Aorta (tissue), 5 donors: ENCODE measurements around the gene NFAT5. TPM values are rescaled to one million over a fixed set of nuclear protein-coding genes. Genes with fewer than 3 reads are reported as not detected.

ENCODE experiments used
- ATAC-seq: fragments of 200-7000 bp; cut with Tn5 transposase; one replicate; pipeline ENCODE4 v1.9.1; 2022; ENCODE audit warnings: moderate library complexity; ENCODE audit not compliant: low FRiP score
- DNase-seq, 2 donors: peaks; one replicate each; pipeline ENCODE4 v3.0.0-alpha.2; 2020
- H3K27ac ChIP-seq, 2 donors: one replicate each; pipeline ENCODE4 v1.5.1; 2013; ENCODE audit warnings: low read length in 2 of 2, mild to moderate bottlenecking in 2 of 2, moderate library complexity in 2 of 2, control low read depth in 1 of 2, inconsistent platforms in 1 of 2, low read depth in 1 of 2
- H3K27me3 ChIP-seq, 2 donors: one replicate each; pipeline ENCODE4 v1.6.1; 2013; ENCODE audit warnings: control low read depth in 1 of 2, low read length in 1 of 2, mild to moderate bottlenecking in 1 of 2, moderate library complexity in 1 of 2; ENCODE audit not compliant: insufficient read depth in 2 of 2, control insufficient read depth in 1 of 2
- H3K36me3 ChIP-seq, 2 donors: one replicate each; pipeline ENCODE4 v1.6.1; 2013; ENCODE audit warnings: control low read depth in 1 of 2, low read length in 1 of 2, mild to moderate bottlenecking in 1 of 2; ENCODE audit not compliant: insufficient read depth in 2 of 2, control insufficient read depth in 1 of 2
- H3K4me1 ChIP-seq, 2 donors: one replicate each; pipeline ENCODE4 v1.6.1; 2013; ENCODE audit warnings: low read length in 2 of 2, control low read depth in 1 of 2, mild to moderate bottlenecking in 1 of 2, moderate library complexity in 1 of 2; ENCODE audit not compliant: insufficient read depth in 2 of 2, control insufficient read depth in 1 of 2
- H3K4me3 ChIP-seq, 2 donors: one replicate each; pipeline ENCODE4 v1.5.1; 2013; ENCODE audit warnings: low read length in 2 of 2, control low read depth in 1 of 2, mild to moderate bottlenecking in 1 of 2
- H3K9me3 ChIP-seq: one replicate; pipeline ENCODE4 v1.6.1; 2013; ENCODE audit warnings: mild to moderate bottlenecking, low read length; ENCODE audit not compliant: control insufficient read depth
- WGBS, 2 donors: extraction: QIAGEN DNeasy Blood & Tissue Kit; methylation state at CpG; one replicate each; pipeline ENCODE4 v1.1.7; 2013; 5-methylcytosine and 5-hydroxymethylcytosine counted together
- intact Hi-C, 2 donors: fragments of 100-400 bp; cut with DNase I; formaldehyde crosslinking; loops; one replicate each; pipeline versions ENCODE4 v1.14.2 to v1.15.0; 2022
- polyA plus RNA-seq, 2 donors: library from polyadenylated mRNA; stranded (reverse); fragments of 200-250 nt; gene quantifications; one replicate each; pipeline ENCODE4 v1.2.3, GENCODE V29; 2013
- total RNA-seq, 2 donors: library from RNA; stranded (reverse); fragmentation: NEBNext Ultra II Directional; extraction: Animal tissue kit (Norgen Biotek cat#: 25700); gene quantifications; one replicate each; pipeline ENCODE4 v1.2.1, GENCODE V29; 2021
- donor health status: healthy with polysubstance abuse.
- donor health status: Bipolar disorder and iron deficiency.
- donor health status: DM: no; HTN: no; CAD: no.
- donor health status: DM: no; HTN: no; CAD: no.
- donor health status: DM: yes; HTN: yes; CAD: no.

The NFAT5 gene
- total and polyA plus RNA-seq, 4 donors: 2.1 to 94.6 (median 36.4) TPM

DNA sequence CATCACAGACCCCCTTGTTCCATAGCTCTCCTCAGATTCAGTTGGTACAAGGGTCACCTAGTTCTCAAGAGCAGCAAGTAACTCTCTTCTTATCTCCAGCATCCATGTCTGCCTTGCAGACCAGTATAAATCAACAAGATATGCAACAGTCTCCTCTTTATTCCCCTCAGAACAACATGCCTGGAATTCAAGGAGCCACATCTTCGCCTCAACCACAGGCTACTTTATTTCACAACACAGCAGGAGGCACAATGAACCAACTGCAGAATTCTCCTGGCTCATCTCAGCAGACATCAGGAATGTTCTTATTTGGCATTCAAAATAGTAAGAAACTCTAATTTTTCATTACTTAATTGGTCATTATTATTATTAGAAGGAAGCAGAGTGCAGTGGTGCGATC is 128.2 kb downstream of the NFAT5 start:
- 99 to 100% methylated on average over 2 of the region's 2 CpGs for WGBS, 2 donors
- intact Hi-C loops: no loop called here
- no peak for ATAC-seq
- no peak overlapping the region for H3K4me3 ChIP-seq
- H3K36me3 ChIP-seq: peaks cover 11 to 14% of the 10 kb centered on the region in 2 donors
- H3K27me3 ChIP-seq: no peaks in the 10 kb centered on the region
- no peak overlapping the region for H3K27ac ChIP-seq
- no peaks in the 10 kb centered on the region for H3K9me3 ChIP-seq
- no peak for DNase-seq
- H3K4me1 ChIP-seq: no peaks in the 10 kb centered on the region

DNA sequence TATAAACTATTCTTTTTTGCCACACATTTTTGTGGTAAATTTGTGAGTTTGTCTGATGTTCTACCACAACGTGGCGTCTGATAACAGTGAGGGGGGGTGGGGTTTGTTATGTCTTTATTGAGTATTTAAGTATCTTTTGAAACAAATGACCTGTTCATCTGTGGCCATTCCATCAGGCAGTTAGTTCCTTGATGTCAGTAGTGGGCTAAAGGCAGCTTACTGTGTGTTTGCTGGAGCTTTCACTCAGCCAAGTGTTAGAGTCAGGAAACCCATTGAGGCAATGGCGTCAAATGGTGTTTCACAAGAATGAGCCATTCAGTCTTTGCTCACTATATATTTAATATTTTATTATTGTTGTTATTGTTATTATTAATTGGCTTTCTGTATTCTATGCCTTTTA is 132.6 kb downstream of the NFAT5 start:
- DNase-seq: no peak
- 88 to 90% methylated on average over 3 of the region's 3 CpGs for WGBS, 2 donors
- H3K4me3 ChIP-seq: no peak overlapping the region
- no peaks in the 10 kb centered on the region for H3K4me1 ChIP-seq
- intact Hi-C loops: no loop called here
- H3K36me3 ChIP-seq: peaks cover 2 to 4% of the 10 kb centered on the region in 2 donors
- H3K9me3 ChIP-seq: no peaks in the 10 kb centered on the region
- no peak for ATAC-seq
- no peaks in the 10 kb centered on the region for H3K27me3 ChIP-seq
- no peak overlapping the region for H3K27ac ChIP-seq

- intact Hi-C loops: no loop called here
- WGBS, 2 donors: 90 to 95% methylated on average over 1 of the region's 1 CpG
- Histone ChIP-seq H3K4me3 (no peak overlapping the region), H3K36me3 (no peaks in the 10 kb centered on the region), H3K4me1 (no peaks in the 10 kb centered on the region), H3K27me3 (no peaks in the 10 kb centered on the region), H3K27ac (no peak overlapping the region), H3K9me3 (no peaks in the 10 kb centered on the region)
- ATAC-seq (no peak), DNase-seq (no peak)
Observed at GRCh38 chr16:69699915-69700314, 134.1 kb downstream of the NFAT5 start.

DNA sequence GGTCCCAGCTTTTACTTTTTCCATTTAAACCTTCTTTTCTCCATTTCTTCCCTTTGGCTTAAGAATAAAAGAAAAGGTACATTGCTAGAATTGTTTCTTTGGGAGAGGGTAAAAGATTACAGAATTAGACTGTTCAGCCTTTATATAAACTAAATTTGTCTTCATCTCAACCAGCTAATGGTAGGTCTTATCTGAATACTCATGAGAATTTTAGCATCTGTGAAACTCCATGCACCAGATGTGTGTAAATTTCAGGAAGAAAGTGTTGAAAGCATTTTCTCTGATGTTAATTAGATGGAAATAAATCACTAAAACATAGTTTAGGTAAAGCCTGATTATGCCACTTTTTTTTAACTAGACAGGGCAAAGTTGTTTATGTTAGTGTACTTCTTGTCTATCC is 135.7 kb downstream of the NFAT5 start:
- H3K36me3 ChIP-seq: no peaks in the 10 kb centered on the region
- no peak overlapping the region for H3K27ac ChIP-seq
- no peak for ATAC-seq
- H3K4me1 ChIP-seq: no peaks in the 10 kb centered on the region
- no peak overlapping the region for H3K4me3 ChIP-seq
- intact Hi-C loops: no loop called here
- no peaks in the 10 kb centered on the region for H3K9me3 ChIP-seq
- no peaks in the 10 kb centered on the region for H3K27me3 ChIP-seq
- DNase-seq: no peak

- H3K4me3 ChIP-seq: no peak overlapping the region
- no peaks in the 10 kb centered on the region for H3K9me3 ChIP-seq
- ATAC-seq (no peak), DNase-seq (no peak)
- 84 to 86% methylated on average over 2 of the region's 2 CpGs for WGBS, 2 donors
- no peaks in the 10 kb centered on the region for H3K27me3 ChIP-seq
- intact Hi-C loops: no loop called here
- no peaks in the 10 kb centered on the region for H3K4me1 ChIP-seq
- no peaks in the 10 kb centered on the region for H3K36me3 ChIP-seq
- no peak overlapping the region for H3K27ac ChIP-seq
Observed at GRCh38 chr16:69701866-69702265, 136.1 kb downstream of the NFAT5 start.

DNA sequence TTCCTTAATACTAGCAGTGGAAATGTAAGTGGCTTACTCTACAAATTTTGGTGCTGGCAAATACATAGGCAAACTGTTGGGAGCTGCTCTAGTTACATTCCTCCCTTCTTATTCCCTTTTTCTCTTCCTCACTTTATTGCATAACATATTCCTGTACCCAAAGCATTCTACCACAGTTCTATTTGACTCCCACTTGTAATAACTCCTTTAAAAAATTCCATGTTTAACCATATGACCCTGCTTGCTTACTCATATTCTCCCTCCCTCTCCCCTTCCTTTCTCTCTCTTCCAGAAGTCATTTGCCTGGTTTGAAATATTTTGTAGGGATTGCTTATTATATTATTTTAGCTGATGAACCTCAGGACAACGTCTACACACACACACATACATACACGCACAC is 137.9 kb downstream of the NFAT5 start:
- no peak for DNase-seq
- intact Hi-C loops: no loop called here
- H3K27me3 ChIP-seq: no peaks in the 10 kb centered on the region
- no peak overlapping the region for H3K27ac ChIP-seq
- 75 to 83% methylated on average over 2 of the region's 2 CpGs for WGBS, 2 donors
- no peak overlapping the region for H3K4me3 ChIP-seq
- H3K4me1 ChIP-seq: no peaks in the 10 kb centered on the region
- no peak for ATAC-seq
- no peaks in the 10 kb centered on the region for H3K9me3 ChIP-seq
- peaks cover 0 to 2% of the 10 kb centered on the region in 2 donors for H3K36me3 ChIP-seq

GRCh38 chr16:69706256-69706974 is 140.6 kb downstream of the NFAT5 start:
- H3K27me3 ChIP-seq: no peaks in the 10 kb centered on the region
- H3K4me1 ChIP-seq: no peaks in the 10 kb centered on the region
- ATAC-seq (peak; percentile 72), DNase-seq (no peak)
- intact Hi-C loops: no loop called here
- H3K36me3 ChIP-seq: peaks cover 0 to 2% of the 10 kb centered on the region in 2 donors
- no peak overlapping the region for H3K27ac ChIP-seq
- H3K4me3 ChIP-seq: no peak overlapping the region
- 76 to 79% methylated on average over 1 of the region's 1 CpG for WGBS, 2 donors
- no peaks in the 10 kb centered on the region for H3K9me3 ChIP-seq

GRCh38 chr16:69706975-69707340 is 141.2 kb downstream of the NFAT5 start:
- WGBS, 2 donors: 70 to 75% methylated on average over 2 of the region's 2 CpGs
- Histone ChIP-seq H3K27me3 (no peaks in the 10 kb centered on the region), H3K9me3 (no peaks in the 10 kb centered on the region), H3K27ac (no peak overlapping the region), H3K4me1 (no peaks in the 10 kb centered on the region), H3K4me3 (no peak overlapping the region), H3K36me3 (peaks cover 0 to 2% of the 10 kb centered on the region in 2 donors)
- DNase-seq: no peak
- intact Hi-C loops: no loop called here
- no peak for ATAC-seq

- Histone ChIP-seq H3K27ac (no peak overlapping the region), H3K36me3 (peaks cover 0 to 2% of the 10 kb centered on the region in 2 donors), H3K4me1 (no peaks in the 10 kb centered on the region), H3K27me3 (no peaks in the 10 kb centered on the region), H3K9me3 (no peaks in the 10 kb centered on the region), H3K4me3 (no peak overlapping the region)
- 79 to 80% methylated on average over 10 of the region's 10 CpGs for WGBS, 2 donors
- DNase-seq (no peak), ATAC-seq (no peak)
- intact Hi-C loops: loop anchor here in 1 of 2 donors (2.0 kb wide), 1 partner anchor 47 kb away; the partner anchor contains the start of gene NOB1
Observed at GRCh38 chr16:69707920-69708683, 142.3 kb downstream of the NFAT5 start.
